GM19238 (cell line): ENCODE data around the gene NASP.
A peak's percentile ranks its signal among the peaks of the same experiment; 100 is the strongest.
"Not testable (repeated sequence)": the region's sequence is repeated elsewhere in the genome, so short reads cannot be mapped to it uniquely, and the experiment has no call there.

ENCODE experiments used
- DNase-seq: peaks from one replicate; pipeline ENCODE4 v3.0.0; 2011; ENCODE audit warnings: low spot score; ENCODE audit not compliant: insufficient read length

The NASP gene

DNA sequence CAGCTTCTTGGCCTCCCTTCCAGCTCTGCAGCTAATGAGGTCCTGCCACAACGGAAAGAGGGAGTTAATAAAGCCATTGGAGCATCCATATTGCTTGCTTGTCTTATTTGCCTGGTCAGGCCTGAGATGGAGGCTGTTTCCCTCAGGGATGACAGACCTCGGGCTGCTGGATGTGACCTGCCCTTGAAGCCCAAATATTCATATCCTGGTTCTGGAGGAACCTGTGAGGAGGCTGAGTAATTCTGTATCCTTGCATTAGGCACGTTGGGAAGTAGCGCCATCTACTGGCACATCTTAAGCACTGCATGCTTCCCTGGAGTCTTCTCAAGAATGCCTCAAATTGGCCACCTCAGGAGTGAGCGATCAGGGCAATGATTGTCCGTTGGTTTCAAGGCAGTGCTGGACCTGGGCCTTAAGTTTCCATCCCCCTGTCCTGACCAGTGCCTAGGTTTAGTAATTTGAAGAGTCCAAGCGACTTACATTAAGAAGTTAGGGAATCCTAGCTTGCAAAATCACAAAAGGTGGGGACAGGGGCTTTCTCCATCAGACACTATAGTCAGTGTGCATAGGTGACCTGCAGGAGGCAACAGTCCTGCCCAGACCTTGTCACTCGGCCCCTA lies 13.8 kb upstream of the NASP start:
- DNase-seq = peak; percentile 38

DNA sequence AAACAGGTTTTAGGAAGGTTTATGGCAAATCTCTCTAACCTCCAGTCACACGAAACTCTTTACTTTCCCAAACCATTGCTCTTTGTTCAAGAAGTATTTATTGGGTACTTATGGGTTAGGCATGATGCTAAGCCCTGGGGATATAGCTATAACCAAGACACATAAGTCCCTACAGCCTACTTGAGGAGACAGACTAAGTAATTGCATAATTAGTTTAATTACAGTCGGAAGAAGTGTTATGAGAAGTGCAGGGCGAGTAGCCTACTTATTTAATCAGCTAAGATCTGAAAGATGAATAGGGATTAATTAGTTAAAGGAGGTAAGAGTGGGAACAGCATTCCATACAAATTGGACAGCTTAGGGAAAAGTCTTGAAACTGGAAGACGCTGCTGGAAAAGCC lies 13.2 kb upstream of the NASP start:
- no peak for DNase-seq

DNA sequence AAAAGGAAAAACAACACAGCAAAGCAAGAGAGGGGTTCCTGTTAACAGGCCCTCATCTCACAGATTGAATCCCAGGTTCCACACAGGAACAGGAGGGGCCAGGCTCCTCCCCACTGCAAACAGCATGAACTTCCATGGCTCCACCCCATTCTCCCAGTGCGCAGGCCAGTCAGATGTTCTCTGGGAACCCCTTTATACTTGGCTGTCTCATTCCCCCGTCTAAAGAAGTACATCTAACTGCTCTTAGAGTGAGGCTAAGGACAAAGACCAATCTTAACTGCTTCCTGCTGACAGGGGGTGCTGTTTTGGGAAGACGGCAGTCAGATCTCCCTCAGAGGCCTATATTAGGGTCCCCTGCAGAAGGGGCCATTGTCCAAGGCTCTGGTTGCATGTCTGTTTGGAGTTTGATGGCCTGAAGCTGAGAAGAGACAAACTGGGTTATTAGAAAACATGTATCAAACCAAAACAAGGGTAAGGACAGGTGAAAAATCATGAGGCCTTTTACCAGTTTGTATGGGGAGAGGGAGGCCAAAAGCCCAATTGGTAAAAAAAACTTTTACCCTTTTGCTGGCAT lies 10.5 kb upstream of the NASP start:
- DNase-seq = no peak

DNA sequence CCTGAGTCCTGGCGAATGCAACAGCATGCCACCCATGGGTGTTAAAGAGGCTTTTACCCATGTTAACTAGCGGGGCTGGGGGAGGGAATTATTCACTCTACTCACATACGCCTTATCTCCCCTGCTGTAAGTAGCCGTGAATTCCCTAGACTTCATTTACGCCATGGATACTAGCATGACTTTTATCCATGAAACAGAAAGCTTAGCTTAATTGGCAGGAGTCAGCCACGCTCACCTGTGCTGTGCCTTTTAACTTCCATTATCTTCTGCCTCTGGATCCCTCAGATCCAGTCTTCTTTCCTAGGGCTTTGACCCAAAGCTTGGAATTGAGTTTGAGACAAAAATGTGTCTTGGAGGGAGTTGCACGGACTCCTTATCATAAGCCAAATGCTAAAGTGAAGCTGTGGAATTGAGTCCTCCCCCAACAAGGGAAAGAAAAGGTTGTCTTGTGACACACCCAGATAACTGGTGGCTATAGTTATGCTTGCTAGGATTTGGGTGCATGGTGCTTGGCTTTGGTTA lies 9.7 kb upstream of the NASP start:
- no peak for DNase-seq

DNA sequence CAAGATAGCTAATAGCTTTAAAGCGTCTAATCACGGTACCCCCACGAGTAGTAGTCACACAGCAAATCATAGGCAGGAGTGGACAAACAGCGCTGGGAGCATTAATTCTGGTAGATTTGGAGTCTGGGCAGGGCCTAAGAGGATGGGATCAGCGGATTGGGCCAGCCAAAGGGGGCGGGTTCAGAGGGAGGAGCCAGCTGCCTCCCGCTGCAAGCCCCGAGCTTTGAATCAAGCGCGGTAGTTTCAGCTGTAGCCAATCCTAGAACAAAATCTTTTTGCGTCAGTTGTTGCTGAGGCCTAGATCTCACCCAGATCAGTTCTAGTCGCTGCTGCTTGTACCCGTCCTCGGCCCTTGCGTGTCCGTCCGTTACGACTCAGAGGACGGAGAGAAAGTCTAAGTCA lies 576 bp upstream of the NASP start:
- peak; percentile 95 for DNase-seq

DNA sequence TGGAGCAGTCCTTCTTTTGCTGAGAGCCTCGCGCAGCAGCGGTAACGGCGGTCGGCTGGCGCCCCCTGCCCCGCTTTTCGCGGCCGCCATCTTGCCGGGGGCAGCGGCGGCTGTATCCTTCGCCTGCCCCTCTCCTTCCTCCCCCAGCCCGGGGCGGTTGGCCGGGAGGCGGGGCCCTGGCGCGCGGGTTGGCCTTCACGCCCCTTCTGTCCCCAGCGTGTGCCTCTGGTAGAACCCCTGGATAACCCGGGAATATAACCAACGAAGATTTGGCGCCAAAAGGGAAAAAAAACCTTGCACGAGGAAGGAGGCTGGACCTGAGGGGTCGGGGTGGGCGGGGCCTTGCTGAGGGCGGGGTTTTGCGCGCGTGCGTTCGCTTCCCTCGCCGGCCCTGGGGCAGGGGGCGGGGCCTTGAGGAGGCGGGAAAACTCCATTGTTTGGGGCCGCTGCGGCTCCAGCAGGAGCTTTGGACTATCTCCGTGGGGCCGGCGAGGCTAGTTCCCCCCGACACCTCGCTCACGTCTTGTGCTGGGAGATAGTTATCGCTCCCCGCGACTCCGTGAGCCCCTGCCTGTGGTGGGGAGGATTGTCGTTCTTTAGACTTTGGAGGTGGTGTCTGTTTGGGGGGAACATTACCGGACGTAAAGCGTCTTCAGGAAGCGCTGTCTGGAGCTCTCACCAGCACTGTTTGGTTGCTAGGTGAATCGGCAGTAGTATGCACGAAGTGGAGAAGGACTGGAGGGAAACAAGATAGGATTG lies 689 bp downstream of the NASP start:
- DNase-seq = peak; percentile 71

DNA sequence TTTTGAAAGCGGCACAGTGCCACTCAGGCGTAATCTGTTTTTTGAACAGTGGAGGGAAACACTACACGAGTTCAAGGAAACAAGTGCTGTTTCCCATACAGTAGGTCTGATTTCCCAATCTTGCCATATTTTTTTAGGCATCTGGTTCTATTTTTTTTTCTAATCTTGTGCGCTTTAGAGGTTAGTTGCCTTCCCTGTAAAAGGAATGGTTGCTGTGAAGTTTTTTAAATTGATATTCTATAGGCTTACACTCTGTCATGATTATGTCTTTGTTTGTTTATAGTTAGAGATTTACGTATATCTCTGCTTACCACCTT lies 1.2 kb downstream of the NASP start:
- DNase-seq = no peak

DNA sequence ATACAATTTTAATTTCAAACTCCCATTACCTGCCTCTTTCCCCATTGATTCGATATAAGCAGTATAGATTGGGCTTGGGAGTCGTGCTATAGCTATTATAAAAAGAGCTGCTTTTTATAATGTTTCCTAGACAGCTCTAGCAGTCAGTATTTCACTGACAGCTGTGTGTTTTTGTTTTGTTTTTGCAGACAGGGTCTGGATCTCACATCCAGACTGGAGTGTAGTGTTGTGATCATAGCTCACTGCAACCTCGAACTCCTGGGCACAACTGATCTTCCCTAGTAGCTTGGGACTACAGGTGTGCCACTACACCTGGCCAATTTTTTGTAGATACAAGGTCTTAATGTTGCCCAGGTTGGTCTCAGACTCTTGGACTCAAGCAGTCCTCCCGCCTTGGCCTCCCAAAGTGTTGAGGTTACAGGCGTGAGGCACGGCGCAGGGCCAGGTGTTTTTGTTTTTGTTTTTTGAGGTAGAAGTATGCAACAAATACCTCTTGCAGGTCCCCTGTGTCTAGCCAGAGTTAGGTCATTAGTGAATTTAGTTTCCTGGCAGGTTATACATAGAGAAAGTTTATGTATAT lies 1.7 kb downstream of the NASP start:
- DNase-seq = no peak

DNA sequence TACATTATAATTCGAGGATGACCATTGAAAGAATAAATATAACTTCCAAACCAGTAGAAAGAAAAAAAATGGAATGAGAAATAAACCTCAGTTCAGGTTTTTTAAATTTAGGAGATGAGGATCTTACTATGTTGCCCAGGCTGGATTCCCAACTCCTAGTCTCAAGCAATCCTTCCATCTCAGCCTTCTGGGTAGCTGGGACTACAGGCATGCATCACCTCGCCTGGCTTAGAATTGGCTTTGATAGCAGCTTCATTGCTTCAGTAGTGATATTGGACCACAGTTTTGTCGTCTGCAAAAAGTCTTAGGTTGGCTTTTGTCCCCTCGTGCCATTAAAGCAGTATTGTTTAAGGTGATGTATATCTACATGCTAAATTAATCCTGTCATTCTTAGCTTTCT lies 2.9 kb downstream of the NASP start:
- DNase-seq = no peak

DNA sequence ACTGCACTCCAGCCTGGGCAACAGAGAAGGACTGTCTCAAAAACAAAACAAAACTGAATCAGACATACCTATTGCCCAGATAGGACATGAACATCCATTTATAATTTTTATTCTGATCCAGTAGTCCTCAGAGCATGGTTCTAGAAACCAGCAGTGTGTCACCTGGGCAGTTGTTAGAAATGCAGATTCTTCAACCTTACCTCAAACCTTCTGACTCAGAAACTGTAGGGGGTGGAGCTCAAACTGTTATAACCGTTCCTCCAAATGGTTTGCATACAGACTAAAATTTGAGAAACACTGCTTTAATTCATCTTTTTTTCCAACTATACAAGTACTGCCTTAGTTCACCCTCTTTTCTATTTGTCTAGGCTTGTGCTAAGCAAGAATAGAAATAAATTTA lies 6.0 kb downstream of the NASP start:
- no peak for DNase-seq

DNA sequence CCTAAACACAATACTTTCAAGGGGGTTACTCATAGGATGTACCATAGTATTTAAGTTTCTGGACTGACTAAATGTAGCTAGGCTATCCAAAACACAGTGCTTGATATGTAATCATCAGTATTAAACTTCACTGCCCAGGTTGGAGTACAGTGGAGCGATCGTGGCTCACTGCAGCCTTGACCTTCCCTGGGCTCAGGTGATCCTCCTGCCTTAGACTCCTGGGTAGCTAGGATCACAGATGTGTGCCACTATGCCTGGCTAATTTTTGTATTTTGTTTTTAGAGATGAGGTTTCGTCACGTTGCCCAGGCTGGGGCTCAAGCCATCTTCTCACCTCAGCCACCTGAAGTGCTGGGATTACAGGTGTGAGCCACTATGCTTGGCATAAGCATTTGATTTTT lies 10.6 kb downstream of the NASP start:
- DNase-seq = no peak

DNA sequence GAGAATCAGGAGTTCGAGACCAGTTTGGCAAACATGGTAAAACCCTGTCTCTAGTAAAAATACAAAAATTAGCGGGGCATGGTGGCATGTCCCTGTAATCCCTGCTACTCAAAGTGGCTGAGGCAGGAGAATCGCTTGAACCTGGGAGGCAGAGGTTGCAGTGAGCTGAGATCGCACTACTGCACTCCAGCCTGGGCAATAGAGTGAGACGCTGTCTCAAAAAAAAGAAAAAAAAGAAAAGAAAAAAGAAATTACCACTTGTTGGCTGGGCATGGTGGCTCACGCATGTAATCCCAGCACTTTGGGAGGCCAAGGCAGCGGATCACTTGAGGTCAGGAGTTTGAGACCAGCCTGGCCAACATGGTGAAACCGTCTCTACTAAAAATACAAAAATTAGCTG lies 12.9 kb downstream of the NASP start:
- not testable (repeated sequence) for DNase-seq

DNA sequence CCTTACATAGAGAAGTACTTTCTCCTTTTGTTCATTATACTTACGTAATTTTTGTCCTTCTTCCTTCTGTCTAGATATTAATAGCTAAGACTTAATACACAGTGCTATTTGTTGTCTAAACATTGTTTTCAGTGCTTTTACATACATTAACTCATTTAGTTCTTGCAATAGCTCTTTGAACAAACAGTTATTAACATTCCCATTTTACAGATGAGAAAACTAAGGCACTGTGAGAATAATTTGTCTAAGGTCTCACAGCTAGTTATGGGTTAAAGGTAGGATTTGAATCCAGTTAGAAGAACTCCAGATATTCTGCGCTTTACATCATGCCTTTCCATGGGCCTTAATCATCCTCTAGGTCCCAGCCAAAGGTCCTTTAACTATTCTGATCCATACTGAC lies 20.4 kb downstream of the NASP start:
- DNase-seq = no peak

DNA sequence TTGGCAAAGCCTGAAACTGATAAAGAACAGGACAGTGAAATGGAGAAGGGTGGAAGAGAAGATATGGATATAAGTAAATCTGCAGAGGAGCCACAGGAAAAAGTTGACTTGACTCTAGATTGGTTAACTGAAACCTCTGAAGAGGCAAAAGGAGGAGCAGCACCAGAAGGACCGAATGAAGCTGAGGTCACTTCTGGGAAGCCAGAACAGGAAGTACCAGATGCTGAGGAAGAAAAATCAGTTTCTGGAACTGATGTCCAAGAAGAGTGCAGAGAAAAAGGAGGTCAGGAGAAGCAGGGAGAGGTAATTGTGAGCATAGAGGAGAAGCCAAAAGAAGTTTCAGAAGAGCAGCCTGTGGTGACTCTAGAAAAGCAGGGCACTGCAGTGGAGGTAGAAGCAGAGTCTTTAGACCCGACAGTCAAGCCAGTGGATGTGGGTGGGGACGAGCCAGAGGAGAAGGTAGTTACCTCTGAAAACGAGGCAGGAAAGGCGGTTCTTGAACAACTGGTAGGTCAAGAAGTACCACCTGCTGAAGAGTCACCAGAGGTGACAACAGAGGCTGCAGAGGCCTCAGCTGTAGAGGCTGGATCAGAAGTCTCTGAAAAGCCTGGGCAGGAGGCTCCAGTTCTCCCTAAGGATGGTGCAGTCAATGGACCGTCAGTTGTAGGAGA lies 23.7 kb downstream of the NASP start:
- no peak for DNase-seq

DNA sequence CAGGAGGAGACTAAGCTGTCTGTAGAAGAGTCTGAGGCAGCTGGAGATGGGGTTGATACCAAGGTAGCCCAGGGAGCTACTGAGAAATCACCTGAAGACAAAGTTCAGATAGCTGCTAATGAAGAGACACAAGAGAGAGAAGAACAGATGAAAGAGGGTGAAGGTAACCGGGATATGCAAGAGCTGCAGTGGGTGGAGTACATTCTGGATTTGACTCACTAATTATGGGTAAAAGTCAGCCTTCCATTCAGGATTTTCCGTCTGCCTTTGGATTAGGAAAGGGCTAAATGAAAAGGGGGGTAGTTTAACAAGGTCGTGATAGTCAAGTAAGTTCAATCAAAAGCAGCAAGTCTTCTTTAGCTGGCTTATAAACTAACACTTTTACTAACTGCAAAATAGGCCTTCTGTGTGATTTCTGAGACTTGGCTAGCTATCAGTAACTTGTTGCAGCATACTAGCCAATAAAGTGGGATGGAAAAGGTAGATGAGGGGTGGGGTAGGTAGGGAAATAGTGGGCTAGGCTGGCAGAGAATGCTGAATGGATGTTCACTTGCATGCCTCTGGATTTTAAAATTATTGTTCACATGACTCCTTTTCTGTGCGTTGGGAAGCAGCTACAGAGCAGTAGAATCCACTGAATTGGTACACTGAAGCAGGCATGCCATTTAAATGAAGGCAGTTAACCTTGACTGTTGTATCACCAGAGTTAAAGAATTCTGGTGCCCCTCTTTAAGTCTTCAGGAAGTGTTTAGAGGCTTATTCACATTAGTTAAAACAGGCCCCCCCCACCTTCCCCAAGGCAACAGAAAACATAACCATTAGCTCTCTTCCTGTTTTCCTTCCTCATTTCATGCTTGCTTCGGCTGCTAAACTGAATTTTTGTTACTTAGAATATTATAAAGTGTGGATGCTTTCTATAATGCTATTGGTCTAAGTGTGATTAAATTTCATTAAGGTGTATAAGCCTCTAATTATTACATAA lies 24.6 kb downstream of the NASP start:
- DNase-seq = no peak

DNA sequence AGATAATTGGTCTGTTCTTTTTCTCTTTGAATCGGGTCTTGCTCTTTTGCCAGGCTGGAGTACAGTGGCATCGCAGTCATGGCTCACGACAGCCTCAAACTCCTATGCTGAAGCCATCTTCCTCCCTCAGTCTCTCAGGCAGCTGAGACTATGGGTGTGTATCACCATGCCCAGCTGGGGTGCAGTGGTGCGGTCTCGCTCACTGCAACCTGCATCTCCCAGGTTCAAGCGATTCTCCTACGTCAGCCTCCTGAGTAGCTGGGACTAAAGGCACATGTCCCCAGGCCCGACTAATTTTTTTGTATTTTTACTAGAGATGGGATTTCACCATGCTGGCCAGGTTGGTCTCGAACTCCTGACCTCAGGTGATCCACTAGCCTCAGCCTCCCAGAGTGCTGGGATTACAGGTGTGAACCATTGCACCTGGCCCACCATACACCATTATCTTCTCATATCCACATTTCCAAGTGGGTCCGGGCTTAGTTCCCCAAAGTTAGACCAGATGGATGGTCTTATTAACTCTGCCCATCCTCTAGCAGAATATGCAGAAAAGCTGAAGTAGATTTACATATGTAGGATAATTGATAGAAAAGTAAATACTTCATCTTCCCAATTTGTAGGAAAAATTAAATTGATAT lies 26.9 kb downstream of the NASP start:
- DNase-seq = no peak

DNA sequence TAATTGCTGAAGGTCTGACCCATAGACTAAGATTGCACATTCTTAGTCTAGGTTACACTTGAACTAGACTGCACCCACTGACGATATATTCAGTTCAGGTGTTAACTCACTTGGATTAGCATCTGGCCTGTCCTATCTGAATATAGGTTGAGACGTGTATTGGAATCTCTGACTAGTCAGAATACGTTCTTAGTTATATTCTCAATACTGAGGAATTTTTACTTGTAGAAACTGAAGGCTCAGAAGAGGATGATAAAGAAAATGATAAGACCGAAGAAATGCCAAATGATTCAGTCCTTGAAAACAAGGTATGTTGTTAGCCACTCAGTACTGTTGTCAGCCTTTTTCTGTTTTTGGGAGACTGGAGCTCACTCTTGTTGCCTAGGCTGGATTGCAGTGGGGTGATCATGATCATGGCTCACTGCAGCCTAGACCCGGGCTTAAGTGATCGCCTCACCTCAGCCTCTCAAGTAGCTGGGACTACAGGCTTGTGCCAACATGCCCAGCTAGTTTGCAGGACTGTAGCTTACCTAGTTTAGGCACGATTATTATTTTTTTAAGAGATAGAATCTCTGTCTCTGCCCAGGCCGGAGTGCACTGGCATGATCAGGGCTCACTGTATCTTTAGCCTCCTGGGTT lies 29.2 kb downstream of the NASP start:
- DNase-seq = no peak

DNA sequence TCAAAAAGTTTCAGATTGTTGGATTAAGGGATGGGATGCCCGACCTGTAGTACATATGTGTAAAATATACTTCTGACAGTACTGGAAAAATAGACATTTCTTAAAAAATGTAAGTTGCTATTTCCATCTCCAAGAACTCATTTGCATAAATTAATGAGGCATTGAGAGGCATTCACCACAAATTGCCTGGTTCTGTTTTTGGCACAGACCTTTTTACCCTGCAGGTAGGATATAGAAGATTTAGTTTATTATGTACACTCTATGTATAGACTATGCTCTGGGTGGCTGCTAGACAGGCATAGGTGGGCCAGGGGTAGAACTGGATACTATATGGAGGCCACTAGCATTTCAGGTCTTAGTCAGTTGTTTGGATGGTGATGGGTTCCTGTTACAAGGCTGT lies 32.0 kb downstream of the NASP start:
- no peak for DNase-seq

DNA sequence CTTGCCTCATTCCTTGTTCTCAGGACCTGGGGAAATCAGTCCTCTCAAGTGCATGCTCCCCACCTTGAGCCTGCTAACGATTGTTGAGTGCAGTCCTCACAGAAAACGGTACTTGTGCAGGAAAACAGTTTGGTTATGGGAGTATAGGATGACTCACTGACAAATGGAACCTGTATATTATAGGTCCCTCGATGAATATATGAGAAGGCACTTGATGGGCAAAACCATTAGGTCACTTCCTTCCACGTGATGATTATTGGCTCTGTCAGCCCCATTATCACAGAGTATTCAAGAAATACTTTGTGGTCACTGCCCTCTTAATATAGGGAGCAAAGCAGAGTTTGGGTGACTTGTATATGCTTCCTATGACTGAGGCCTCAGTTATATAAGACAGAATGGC lies 33.8 kb downstream of the NASP start:
- DNase-seq = no peak
